Vagina (tissue), 2 donors: Measurements from ENCODE around the gene MMP24. TPM values are rescaled to one million over a fixed set of nuclear protein-coding genes. Genes with fewer than 3 reads are reported as not detected.

Experiments
- DNase-seq, 2 donors: peaks; one replicate each; pipeline ENCODE4 v3.0.0-alpha.2; 2017; ENCODE audit errors: extremely low spot score in 2 of 2
- H3K27ac ChIP-seq: fragments of 200-600 bp; sonication (generic); one replicate; pipeline ENCODE4 v1.5.1; 2019
- H3K27me3 ChIP-seq: fragments of 200-600 bp; sonication (generic); one replicate; pipeline ENCODE4 v1.5.1; 2019
- H3K36me3 ChIP-seq, 2 donors: fragments of 200-600 bp; sonication (generic); one replicate each; pipeline ENCODE4 v1.5.1; 2017 to 2019
- H3K4me1 ChIP-seq: fragments of 200-600 bp; sonication (generic); one replicate; pipeline ENCODE4 v1.5.1; 2019
- H3K4me3 ChIP-seq, 2 donors: fragments of 200-600 bp; sonication (generic); 1 replicate in 1 of 2; 2 replicates in 1 of 2; pipeline ENCODE4 v1.5.1; 2016 to 2019
- H3K9me3 ChIP-seq: fragments of 200-600 bp; sonication (generic); one replicate; pipeline ENCODE4 v1.5.1; 2019
- CTCF ChIP-seq, 3 experiments: fragments of 450-650 bp in 2 of 3; fragments of 200-600 bp in 1 of 3; sonication (generic) in 1 of 3; IDR thresholded peaks; one replicate each; pipeline ENCODE4 v1.5.1; 2017 to 2019; ENCODE audit warnings: antibody characterized with exemption in 3 of 3, mild to moderate bottlenecking in 2 of 3, moderate library complexity in 2 of 3
- POLR2A ChIP-seq, 2 donors: fragments of 450-650 bp; IDR thresholded peaks; one replicate each; pipeline ENCODE4 v1.6.1; 2017; ENCODE audit warnings: antibody characterized with exemption in 2 of 2, mild to moderate bottlenecking in 2 of 2, moderate library complexity in 2 of 2
- POLR2AphosphoS5 ChIP-seq, 2 donors: sonication (generic); formaldehyde crosslinking; IDR thresholded peaks; one replicate each; pipeline ENCODE4 v1.9.0; 2017; ENCODE audit warnings: antibody characterized with exemption in 2 of 2, mild to moderate bottlenecking in 2 of 2, low read depth in 1 of 2; ENCODE audit not compliant: insufficient read depth in 1 of 2
- intact Hi-C: fragments of 100-400 bp; cut with DNase I; formaldehyde crosslinking; loops from one replicate; pipeline ENCODE4 v1.15.1; 2023
- total RNA-seq: library from RNA; depleted of rRNA; stranded (reverse); fragments of >200 nt; gene quantifications from one replicate; pipeline ENCODE4 v1.2.3, GENCODE V29; 2016

MMP24 gene
- total RNA-seq, 1 donor from 2014 or later = 0.98 TPM

- Histone ChIP-seq H3K4me3 (no peak overlapping the region), H3K27ac (peak overlapping the region; percentile 75), H3K27me3 (no peaks in the 10 kb centered on the region), H3K9me3 (no peaks in the 10 kb centered on the region), H3K36me3 (no peaks in the 10 kb centered on the region), H3K4me1 (peaks cover 47% of the 10 kb centered on the region)
- no peak for TF ChIP-seq CTCF (IDR thresholded peaks at IDR 0.05)
- TF ChIP-seq POLR2AphosphoS5 (IDR thresholded peaks at IDR 0.05; ENCODE audit: insufficient read depth in 1 of 2, low read depth in 1 of 2) = no peak
- TF ChIP-seq POLR2A (IDR thresholded peaks at IDR 0.05) = no peak
- no peak for DNase-seq
- intact Hi-C loops = no loop called here
These were observed 76.9 kb downstream of the MMP24 start for GRCh38 chr20:35303382-35303734.

GRCh38 chr20:35303735-35304491 is 77.4 kb downstream of the MMP24 start:
- Histone ChIP-seq H3K36me3 (no peaks in the 10 kb centered on the region), H3K9me3 (no peaks in the 10 kb centered on the region), H3K27ac (peak overlapping the region; percentile 75), H3K4me3 (no peak overlapping the region), H3K27me3 (no peaks in the 10 kb centered on the region), H3K4me1 (peaks cover 53% of the 10 kb centered on the region)
- TF ChIP-seq POLR2A (IDR thresholded peaks at IDR 0.05) (no peak), CTCF (IDR thresholded peaks at IDR 0.05) (peak; percentile 61 to 90 (median 62)), POLR2AphosphoS5 (IDR thresholded peaks at IDR 0.05; ENCODE audit: insufficient read depth in 1 of 2, low read depth in 1 of 2) (peak; percentile 10 to 33)
- intact Hi-C loops = no loop called here
- no peak for DNase-seq

GRCh38 chr20:35304956-35305355 is 78.5 kb downstream of the MMP24 start:
- TF ChIP-seq POLR2A (IDR thresholded peaks at IDR 0.05) (no peak), CTCF (IDR thresholded peaks at IDR 0.05) (no peak), POLR2AphosphoS5 (IDR thresholded peaks at IDR 0.05; ENCODE audit: insufficient read depth in 1 of 2, low read depth in 1 of 2) (no peak)
- H3K36me3 ChIP-seq = no peaks in the 10 kb centered on the region
- DNase-seq = no peak
- H3K27ac ChIP-seq = peak overlapping the region; percentile 75
- no peak overlapping the region for H3K4me3 ChIP-seq
- H3K9me3 ChIP-seq = no peaks in the 10 kb centered on the region
- H3K4me1 ChIP-seq = peaks cover 53% of the 10 kb centered on the region
- H3K27me3 ChIP-seq = no peaks in the 10 kb centered on the region
- intact Hi-C loops = loop anchor here (5.0 kb wide), 1 partner anchor 142 kb away; no protein-coding TSS in a partner anchor

GRCh38 chr20:35305682-35306556 is 79.4 kb downstream of the MMP24 start:
- intact Hi-C loops = loop anchor here (5.0 kb wide), 1 partner anchor 141 kb away; no protein-coding TSS in a partner anchor
- Histone ChIP-seq H3K27me3 (no peaks in the 10 kb centered on the region), H3K4me3 (no peak overlapping the region), H3K36me3 (no peaks in the 10 kb centered on the region), H3K9me3 (no peaks in the 10 kb centered on the region), H3K27ac (peak overlapping the region; percentile 75), H3K4me1 (peaks cover 53% of the 10 kb centered on the region)
- peak; percentile 61 to 76 for TF ChIP-seq POLR2AphosphoS5 (IDR thresholded peaks at IDR 0.05; ENCODE audit: insufficient read depth in 1 of 2, low read depth in 1 of 2)
- no peak for TF ChIP-seq POLR2A (IDR thresholded peaks at IDR 0.05)
- no peak for TF ChIP-seq CTCF (IDR thresholded peaks at IDR 0.05)
- no peak for DNase-seq
